Gastrocnemius medialis (tissue), 4 donors: Measurements from ENCODE around the gene ADAMTSL2.

Experiments
- POLR2A ChIP-seq, 2 donors: fragments of 450-650 bp; IDR thresholded peaks; one replicate each; pipeline ENCODE4 v1.6.1; 2017; ENCODE audit warnings: antibody characterized with exemption in 2 of 2, mild to moderate bottlenecking in 2 of 2, moderate library complexity in 2 of 2
- TF ChIP-seq, protein P1 (sequence below), 5 experiments: fragments of 450-650 bp in 3 of 5; fragments of 200-600 bp in 2 of 5; sonication (generic) in 2 of 5; IDR thresholded peaks in 4 of 5; conservative IDR thresholded peaks in 1 of 5; 1 replicate in 4 of 5; 2 replicates in 1 of 5; pipeline ENCODE4 v1.5.1; 2016 to 2019; ENCODE audit warnings: antibody characterized with exemption in 5 of 5, mild to moderate bottlenecking in 3 of 5, moderate library complexity in 3 of 5

DNA sequence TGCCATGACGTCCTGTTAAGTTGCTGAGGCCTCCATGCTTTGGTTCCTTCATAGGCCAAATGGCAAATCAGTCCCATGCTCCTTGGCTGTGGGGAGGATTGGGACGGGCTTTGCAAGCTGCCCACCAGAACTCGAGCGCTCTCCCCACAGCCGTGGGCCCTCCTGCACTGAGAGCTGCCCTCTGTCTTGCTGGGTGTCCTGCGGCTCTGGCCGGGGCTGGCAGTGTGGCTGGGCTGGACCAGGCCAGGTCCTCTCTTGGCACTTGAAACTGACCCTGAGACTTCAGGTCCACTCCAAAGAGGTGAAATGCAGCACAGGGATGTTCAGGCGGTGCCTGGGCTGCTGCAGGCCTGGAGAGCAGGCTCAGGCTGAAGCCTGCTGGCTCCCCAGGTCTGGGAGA is 16.8 kb upstream of the ADAMTSL2 start:
- TF ChIP-seq, protein P1, sequence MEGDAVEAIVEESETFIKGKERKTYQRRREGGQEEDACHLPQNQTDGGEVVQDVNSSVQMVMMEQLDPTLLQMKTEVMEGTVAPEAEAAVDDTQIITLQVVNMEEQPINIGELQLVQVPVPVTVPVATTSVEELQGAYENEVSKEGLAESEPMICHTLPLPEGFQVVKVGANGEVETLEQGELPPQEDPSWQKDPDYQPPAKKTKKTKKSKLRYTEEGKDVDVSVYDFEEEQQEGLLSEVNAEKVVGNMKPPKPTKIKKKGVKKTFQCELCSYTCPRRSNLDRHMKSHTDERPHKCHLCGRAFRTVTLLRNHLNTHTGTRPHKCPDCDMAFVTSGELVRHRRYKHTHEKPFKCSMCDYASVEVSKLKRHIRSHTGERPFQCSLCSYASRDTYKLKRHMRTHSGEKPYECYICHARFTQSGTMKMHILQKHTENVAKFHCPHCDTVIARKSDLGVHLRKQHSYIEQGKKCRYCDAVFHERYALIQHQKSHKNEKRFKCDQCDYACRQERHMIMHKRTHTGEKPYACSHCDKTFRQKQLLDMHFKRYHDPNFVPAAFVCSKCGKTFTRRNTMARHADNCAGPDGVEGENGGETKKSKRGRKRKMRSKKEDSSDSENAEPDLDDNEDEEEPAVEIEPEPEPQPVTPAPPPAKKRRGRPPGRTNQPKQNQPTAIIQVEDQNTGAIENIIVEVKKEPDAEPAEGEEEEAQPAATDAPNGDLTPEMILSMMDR (IDR thresholded peaks at IDR 0.05 in 4 of 5, conservative IDR thresholded peaks at IDR 0.05 in 1 of 5) = no peak
- TF ChIP-seq POLR2A (IDR thresholded peaks at IDR 0.05) = no peak
